SK-N-SH (cell line): ENCODE data around the gene SPON1.

Source experiments
- EZH2phosphoT487 ChIP-seq: fragments of 200-600 bp; sonication (generic); IDR thresholded peaks from 2 replicates; pipeline ENCODE4 v1.6.1; 2017; ENCODE audit warnings: low read depth, mixed run types, mild to moderate bottlenecking, antibody characterized with exemption, moderate library complexity, borderline replicate concordance
- NFIC ChIP-seq: IDR thresholded peaks from 2 replicates; pipeline ENCODE4 v1.4.0; 2012; ENCODE audit warnings: borderline replicate concordance
- TAF1 ChIP-seq: IDR thresholded peaks from 2 replicates; pipeline ENCODE4 v1.6.1; 2012; ENCODE audit warnings: low read depth, mild to moderate bottlenecking, low read length, moderate library complexity, borderline replicate concordance
- TF ChIP-seq, protein P1 (sequence below): fragments of 200-600 bp; sonication (generic); IDR thresholded peaks from 2 replicates; pipeline ENCODE4 v1.6.1; 2017; ENCODE audit warnings: antibody characterized with exemption, mild to moderate bottlenecking, moderate library complexity

GRCh38 chr11:14242733-14243132 lies 280.2 kb downstream of the SPON1 start:
- TF ChIP-seq, protein P1, sequence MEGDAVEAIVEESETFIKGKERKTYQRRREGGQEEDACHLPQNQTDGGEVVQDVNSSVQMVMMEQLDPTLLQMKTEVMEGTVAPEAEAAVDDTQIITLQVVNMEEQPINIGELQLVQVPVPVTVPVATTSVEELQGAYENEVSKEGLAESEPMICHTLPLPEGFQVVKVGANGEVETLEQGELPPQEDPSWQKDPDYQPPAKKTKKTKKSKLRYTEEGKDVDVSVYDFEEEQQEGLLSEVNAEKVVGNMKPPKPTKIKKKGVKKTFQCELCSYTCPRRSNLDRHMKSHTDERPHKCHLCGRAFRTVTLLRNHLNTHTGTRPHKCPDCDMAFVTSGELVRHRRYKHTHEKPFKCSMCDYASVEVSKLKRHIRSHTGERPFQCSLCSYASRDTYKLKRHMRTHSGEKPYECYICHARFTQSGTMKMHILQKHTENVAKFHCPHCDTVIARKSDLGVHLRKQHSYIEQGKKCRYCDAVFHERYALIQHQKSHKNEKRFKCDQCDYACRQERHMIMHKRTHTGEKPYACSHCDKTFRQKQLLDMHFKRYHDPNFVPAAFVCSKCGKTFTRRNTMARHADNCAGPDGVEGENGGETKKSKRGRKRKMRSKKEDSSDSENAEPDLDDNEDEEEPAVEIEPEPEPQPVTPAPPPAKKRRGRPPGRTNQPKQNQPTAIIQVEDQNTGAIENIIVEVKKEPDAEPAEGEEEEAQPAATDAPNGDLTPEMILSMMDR, result no peak
- TF ChIP-seq NFIC, result no peak
- TF ChIP-seq EZH2phosphoT487, result no peak
- no peak for TF ChIP-seq TAF1
